ENCODE measurements around the gene NDUFS8. TPM values are rescaled to one million over a fixed set of nuclear protein-coding genes. Genes with fewer than 3 reads are reported as not detected.

The NDUFS8 gene
- total RNA-seq, 2 donors from 2014 or later: 150 to 168 TPM

DNA sequence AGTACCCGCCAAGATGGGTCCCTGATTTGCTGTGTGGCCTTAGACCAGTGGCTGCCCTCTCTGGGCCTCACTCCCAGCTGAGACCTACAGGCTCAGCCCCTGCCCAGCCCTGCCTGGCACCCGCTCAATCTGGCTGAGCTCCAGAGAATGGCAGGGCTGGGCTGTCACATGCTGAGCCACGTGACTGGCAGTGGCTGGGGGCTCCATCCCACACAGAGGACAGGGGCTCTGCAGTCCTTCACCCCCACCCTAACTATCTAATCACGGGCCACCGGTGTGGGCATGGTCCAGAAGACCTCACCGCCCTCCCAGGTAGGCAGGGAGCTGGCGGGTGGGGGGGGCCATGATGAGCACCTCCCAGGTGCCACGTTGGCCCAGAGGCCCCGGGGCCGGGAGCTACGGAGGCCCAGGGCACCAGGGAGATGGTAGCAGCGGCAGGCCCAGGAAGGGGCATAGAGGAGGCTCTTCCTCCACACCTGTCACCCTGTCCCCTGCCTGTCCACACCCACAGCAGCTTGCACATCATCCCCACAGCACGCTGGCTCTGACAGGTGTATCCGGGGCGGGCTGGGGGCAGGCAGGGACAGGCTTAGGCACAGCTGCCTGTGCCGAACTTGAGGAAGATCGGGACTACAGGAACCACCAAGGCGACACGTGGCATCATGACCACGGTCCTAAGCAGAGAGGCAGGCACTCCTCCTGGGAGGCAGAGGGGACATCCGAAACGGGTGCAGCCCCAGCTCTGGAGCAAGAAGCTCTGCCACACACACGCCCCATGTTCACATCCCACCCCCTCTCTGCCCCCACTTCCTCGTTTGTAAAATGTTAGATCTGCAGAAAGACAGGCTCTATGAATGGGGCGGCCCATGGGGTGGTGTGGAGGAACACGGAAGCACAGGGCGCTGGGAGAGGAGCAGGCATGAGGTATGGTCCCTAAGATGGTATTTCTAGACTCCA lies 21.8 kb upstream of the NDUFS8 start:
- Mint-ChIP-seq H3K4me3 (no peak overlapping the region), H3K27me3 (ENCODE audit: insufficient read depth) (peaks cover 5% of the 10 kb centered on the region), H3K4me1 (peaks cover 2% of the 10 kb centered on the region), H3K36me3 (ENCODE audit: low read depth) (no peaks in the 10 kb centered on the region), H3K27ac (no peak overlapping the region), H3K9me3 (peaks cover 10% of the 10 kb centered on the region)
- Histone ChIP-seq H3K4me1 (ENCODE audit: control insufficient read depth, insufficient read depth, low read length) (no peaks in the 10 kb centered on the region), H3K36me3 (ENCODE audit: control insufficient read depth, insufficient read depth, low read length) (no peaks in the 10 kb centered on the region), H3K27me3 (ENCODE audit: control insufficient read depth, insufficient read depth, low read length, poor library complexity, severe bottlenecking) (no peaks in the 10 kb centered on the region), H3K27ac (ENCODE audit: low read depth, low read length) (no peak overlapping the region), H3K9me3 (ENCODE audit: control insufficient read depth, low read length) (no peaks in the 10 kb centered on the region), H3K4me3 (ENCODE audit: low read length) (no peak overlapping the region), H3K9ac (ENCODE audit: extremely low read depth, low read length, poor library complexity, severe bottlenecking) (no peak overlapping the region)
- DNase-seq: no peak
- 89 to 94% methylated on average over 12 to 26 of the region's 27 CpGs for WGBS, 2 experiments (ENCODE audit: insufficient coverage in 1 of 2, insufficient read length in 1 of 2)
- TF ChIP-seq CTCF (conservative IDR thresholded peaks at IDR 0.05): no peak

- 90 to 96% methylated on average over 9 to 11 of the region's 12 CpGs for WGBS, 2 experiments (ENCODE audit: insufficient coverage in 1 of 2, insufficient read length in 1 of 2)
- DNase-seq: no peak
- Histone ChIP-seq H3K9me3 (ENCODE audit: control insufficient read depth, low read length) (no peaks in the 10 kb centered on the region), H3K27me3 (ENCODE audit: control insufficient read depth, insufficient read depth, low read length, poor library complexity, severe bottlenecking) (no peaks in the 10 kb centered on the region), H3K4me1 (ENCODE audit: control insufficient read depth, insufficient read depth, low read length) (no peaks in the 10 kb centered on the region), H3K36me3 (ENCODE audit: control insufficient read depth, insufficient read depth, low read length) (no peaks in the 10 kb centered on the region), H3K9ac (ENCODE audit: extremely low read depth, low read length, poor library complexity, severe bottlenecking) (no peak overlapping the region), H3K27ac (ENCODE audit: low read depth, low read length) (no peak overlapping the region), H3K4me3 (ENCODE audit: low read length) (no peak overlapping the region)
- peaks cover 2% of the 10 kb centered on the region for H3K4me1 Mint-ChIP-seq
- H3K27me3 Mint-ChIP-seq (ENCODE audit: insufficient read depth): peaks cover 3% of the 10 kb centered on the region
- H3K36me3 Mint-ChIP-seq (ENCODE audit: low read depth): no peaks in the 10 kb centered on the region
- H3K4me3 Mint-ChIP-seq: no peak overlapping the region
- peak; percentile 45 for TF ChIP-seq CTCF (conservative IDR thresholded peaks at IDR 0.05)
- peaks cover 10% of the 10 kb centered on the region for H3K9me3 Mint-ChIP-seq
- H3K27ac Mint-ChIP-seq: no peak overlapping the region
Measured at GRCh38 chr11:68009391-68010089, 20.9 kb upstream of the NDUFS8 start.

GRCh38 chr11:68010090-68011041 lies 20.1 kb upstream of the NDUFS8 start, which contains the start of gene ALDH3B1:
ALDH3B1 (plus strand) TSS chr11:68010327; CDS start chr11:68015298, 4,971 bp downstream.
- peaks cover 10% of the 10 kb centered on the region for H3K9me3 Mint-ChIP-seq
- Histone ChIP-seq H3K4me1 (ENCODE audit: control insufficient read depth, insufficient read depth, low read length) (no peaks in the 10 kb centered on the region), H3K27ac (ENCODE audit: low read depth, low read length) (peak within 1 kb of the TSS; percentile 72), H3K4me3 (ENCODE audit: low read length) (no peak within 1 kb of the TSS), H3K27me3 (ENCODE audit: control insufficient read depth, insufficient read depth, low read length, poor library complexity, severe bottlenecking) (no peaks in the 10 kb centered on the region), H3K36me3 (ENCODE audit: control insufficient read depth, insufficient read depth, low read length) (no peaks in the 10 kb centered on the region), H3K9me3 (ENCODE audit: control insufficient read depth, low read length) (no peaks in the 10 kb centered on the region), H3K9ac (ENCODE audit: extremely low read depth, low read length, poor library complexity, severe bottlenecking) (no peak within 1 kb of the TSS)
- no peak within 1 kb of the TSS for H3K27ac Mint-ChIP-seq
- H3K27me3 Mint-ChIP-seq (ENCODE audit: insufficient read depth): no peaks in the 10 kb centered on the region
- DNase-seq: peak; percentile 86
- no peaks in the 10 kb centered on the region for H3K4me1 Mint-ChIP-seq
- H3K4me3 Mint-ChIP-seq: no peak within 1 kb of the TSS
- no peaks in the 10 kb centered on the region for H3K36me3 Mint-ChIP-seq (ENCODE audit: low read depth)
- WGBS, 2 experiments (ENCODE audit: insufficient coverage in 1 of 2, insufficient read length in 1 of 2): 57 to 73% methylated on average over 23 to 33 of the region's 33 CpGs
- no peak for TF ChIP-seq CTCF (conservative IDR thresholded peaks at IDR 0.05)
